HepG2 (cell line): ENCODE results near the gene CFAP92. TPM values are rescaled to one million over a fixed set of nuclear protein-coding genes. Genes with fewer than 3 reads are reported as not detected.

Experiments used
- ATAC-seq: fragments of 200-7000 bp; cut with Tn5 transposase; 3 replicates; pipeline ENCODE4 v1.9.1; 2020; ENCODE audit warnings: mild to moderate bottlenecking, moderate library complexity
- BruUV-seq: library from RNA; stranded (reverse); fragments of 400-500 nt; replicated peaks from 2 replicates; lab custom pipeline; 2021; lab: Mats Ljungman, UMichigan
- CTCF ChIA-PET: fragments of 300-600 bp; formaldehyde crosslinking; extraction: SDS; loops from one replicate; lab custom pipeline; 2021; ENCODE audit warnings: low total read pairs, inconsistent platforms, low intra/inter-chr PET ratio; lab: Yijun Ruan, JAX
- POLR2A ChIA-PET: fragments of 350-600 bp; sonication (Branson Sonifier 250); formaldehyde crosslinking; loops from one replicate; lab custom pipeline; 2020; ENCODE audit warnings: antibody characterized with exemption, inconsistent platforms; lab: Yijun Ruan, JAX
- DNase-seq: peaks from one replicate; pipeline ENCODE4 v3.0.0-alpha.2; 2015; ENCODE audit warnings: low spot score
- FAIRE-seq: peaks from 3 replicates; lab custom pipeline; 2011; peaks lifted over from hg19 to GRCh38; lab: Jason Lieb, UNC
- H2AFZ ChIP-seq: one replicate; pipeline ENCODE4 v1.6.1; 2011; ENCODE audit warnings: low read length, inconsistent platforms
- H3K27ac ChIP-seq: fragments of 300-600 bp; 3 replicates; pipeline ENCODE4 v1.8.0; 2011; ENCODE audit warnings: mixed run types, mild to moderate bottlenecking, mixed read lengths, low read length, inconsistent platforms; ENCODE audit not compliant: insufficient read depth; ENCODE audit errors: extremely low read length
- H3K27me3 ChIP-seq, 2 experiments: fragments of 200-600 bp in 1 of 2; 2 replicates in 1 of 2; 3 replicates in 1 of 2; pipeline versions ENCODE4 v1.6.0 to v1.8.0; 2011; ENCODE audit warnings: low read length in 2 of 2, mild to moderate bottlenecking in 2 of 2, moderate library complexity in 2 of 2, inconsistent platforms in 1 of 2; ENCODE audit not compliant: insufficient read depth in 2 of 2, control insufficient read depth in 1 of 2
- H3K36me3 ChIP-seq, 2 experiments: fragments of 200-600 bp in 1 of 2; replicated peaks in 1 of 2; 2 replicates in 1 of 2; 3 replicates in 1 of 2; pipeline versions ENCODE4 v1.5.1 to v1.8.0; 2011; ENCODE audit warnings: low read length in 2 of 2, inconsistent platforms in 1 of 2; ENCODE audit not compliant: insufficient read depth in 2 of 2, control insufficient read depth in 1 of 2
- H3K4me1 ChIP-seq: 2 replicates; pipeline ENCODE4 v1.5.1; 2012; ENCODE audit warnings: low read length, inconsistent platforms; ENCODE audit not compliant: insufficient read depth
- H3K4me2 ChIP-seq: 2 replicates; pipeline ENCODE4 v1.6.0; 2011; ENCODE audit warnings: low read depth, low read length, inconsistent platforms
- H3K4me3 ChIP-seq, 3 experiments: fragments of 200-600 bp in 1 of 3; sonication (generic), shearing (Covaris generic) in 1 of 3; replicated peaks in 1 of 3; 2 replicates each; pipeline ENCODE4 v1.5.1; 2011 to 2016; ENCODE audit warnings: low read length in 3 of 3, inconsistent platforms in 2 of 3, low read depth in 2 of 3, mild to moderate bottlenecking in 2 of 3, control low read depth in 1 of 3, mixed read lengths in 1 of 3; ENCODE audit not compliant: insufficient read depth in 1 of 3
- H3K79me2 ChIP-seq: one replicate; pipeline ENCODE4 v1.6.1; 2011; ENCODE audit warnings: low read length, inconsistent platforms; ENCODE audit not compliant: insufficient read depth
- H3K9ac ChIP-seq: 2 replicates; pipeline ENCODE4 v1.6.0; 2011; ENCODE audit warnings: mild to moderate bottlenecking, low read depth, low read length, inconsistent platforms; ENCODE audit not compliant: insufficient read depth
- H3K9me3 ChIP-seq: 2 replicates; pipeline ENCODE4 v1.5.1; 2012; ENCODE audit warnings: mild to moderate bottlenecking, low read length
- H4K20me1 ChIP-seq: 2 replicates; pipeline ENCODE4 v1.6.0; 2011; ENCODE audit warnings: inconsistent platforms, mild to moderate bottlenecking, low read length, moderate library complexity; ENCODE audit not compliant: insufficient read depth
- CEBPB ChIP-seq: IDR thresholded peaks from 2 replicates; pipeline ENCODE4 v1.6.1; 2011; ENCODE audit warnings: low read depth, low read length, improper control_type of control experiment, borderline replicate concordance
- HMGXB4 ChIP-seq, 2 experiments: sonication (generic) in 1 of 2; formaldehyde crosslinking in 1 of 2; IDR thresholded peaks; 2 replicates each; pipeline versions ENCODE4 v1.4.0 to v1.6.1; 2018 to 2020; ENCODE audit warnings: missing genetic modification reagents in 2 of 2, borderline replicate concordance in 1 of 2, low read depth in 1 of 2, mild to moderate bottlenecking in 1 of 2, missing biosample characterization in 1 of 2
- NFYB ChIP-seq: sonication (generic); formaldehyde crosslinking; IDR thresholded peaks from 2 replicates; pipeline ENCODE4 v1.4.0; 2020; ENCODE audit warnings: missing genetic modification reagents
- ZBTB40 ChIP-seq, 2 experiments: fragments of 450-650 bp in 1 of 2; sonication (generic) in 1 of 2; formaldehyde crosslinking in 1 of 2; IDR thresholded peaks; 2 replicates each; pipeline versions ENCODE4 v1.6.1 to v1.8.0; 2016 to 2022; ENCODE audit warnings: antibody characterized with exemption in 1 of 2, mild to moderate bottlenecking in 1 of 2, missing genetic modification reagents in 1 of 2
- ZFP82 ChIP-seq: sonication (generic); formaldehyde crosslinking; IDR thresholded peaks from 2 replicates; pipeline ENCODE4 v1.5.1; 2020; ENCODE audit warnings: mild to moderate bottlenecking, missing genetic modification reagents, borderline replicate concordance
- ZKSCAN5 ChIP-seq: sonication (generic); formaldehyde crosslinking; IDR thresholded peaks from 2 replicates; pipeline ENCODE4 v1.5.1; 2020; ENCODE audit warnings: mild to moderate bottlenecking, missing genetic modification reagents
- ZNF570 ChIP-seq: sonication (generic); formaldehyde crosslinking; IDR thresholded peaks from 2 replicates; pipeline ENCODE4 v1.4.0; 2020; ENCODE audit warnings: mild to moderate bottlenecking, missing genetic modification reagents, borderline replicate concordance
- WGBS: methylation state at CpG from one replicate; pipeline ENCODE4 v1.1.6; 2017; ENCODE audit warnings: low lambda C conversion rate; 5-methylcytosine and 5-hydroxymethylcytosine counted together
- in situ Hi-C: cut with HindIII; loops from 2 replicates; pipeline ENCODE4 v1.10.0; 2017; ENCODE audit warnings: low pct_unique_long_range_greater_than_20kb; ENCODE audit not compliant: extremely low pct_ligation_motif_present
- intact Hi-C: fragments of 100-400 bp; cut with micrococcal nuclease; formaldehyde crosslinking; loops from one replicate; pipeline ENCODE4 v1.10.0; 2022; ENCODE audit not compliant: unreplicated experiment
- polyA plus RNA-seq, 8 experiments: library from polyadenylated mRNA; depleted of rRNA in 3 of 8; stranded (reverse) in 7 of 8; unstranded in 1 of 8; fragments of >200 nt; fragmentation: Illumina TruSeq in 4 of 8; extraction: Trizol in 4 of 8; gene quantifications; 2 replicates each; pipeline versions ENCODE4 v1.2.1 to v1.2.3, GENCODE V29; 2011 to 2016; ENCODE audit warnings: low read depth in 4 of 8, missing spikeins in 1 of 8, mixed read lengths in 1 of 8; ENCODE audit not compliant: insufficient read depth in 1 of 8
- total RNA-seq, 5 experiments: library from RNA; depleted of rRNA; stranded (reverse); fragments of >200 nt; fragmentation: Illumina TruSeq; extraction: Trizol; gene quantifications; 2 replicates each; pipeline ENCODE4 v1.2.3, GENCODE V29; 2016; ENCODE audit warnings: low read depth in 1 of 5

Gene CFAP92
- total and polyA plus RNA-seq, 2 of the 13 experiments (the other 11 are each of a cell fraction or from before 2014, with no cell fraction given): 0.18 to 0.46 TPM

- no peak overlapping the region for H3K9ac ChIP-seq
- no peaks in the 10 kb centered on the region for H3K79me2 ChIP-seq
- no peak for FAIRE-seq
- peaks cover 27% of the 10 kb centered on the region for H3K4me1 ChIP-seq
- no peak overlapping the region for H2AFZ ChIP-seq
- no peaks in the 10 kb centered on the region; a peak in 1 of 5 replicates for H3K36me3 ChIP-seq
- no TSS peak for BruUV-seq
- whole genome bisulfite sequencing: 0% methylated on average over 1 of the region's 1 CpG
- ChIA-PET CTCF (no interaction called here), POLR2A (no interaction called here)
- H4K20me1 ChIP-seq: no peaks in the 10 kb centered on the region
- TF ChIP-seq ZKSCAN5 (CRISPR knock-in tag) (no peak), ZNF570 (CRISPR knock-in tag) (no peak), CEBPB (0 out of 2 replicates have a peak, but pooled peaks have one; percentile 43)
- ATAC-seq: no peak
- H3K27ac ChIP-seq: no peak overlapping the region
- peaks cover 3 to 51% of the 10 kb centered on the region in 2 experiments for H3K27me3 ChIP-seq
- no peak for DNase-seq
- intact Hi-C loops (no loop called here), in situ Hi-C loops (no loop called here)
- H3K4me2 ChIP-seq: no peak overlapping the region
- no peaks in the 10 kb centered on the region for H3K9me3 ChIP-seq
- H3K4me3 ChIP-seq: no peak overlapping the region
These were observed 2.3 kb upstream of the CFAP92 start for GRCh38 chr3:128996200-128996599.

GRCh38 chr3:128995737-128996136 lies 1.9 kb upstream of the CFAP92 start:
- FAIRE-seq (no peak), DNase-seq (no peak), ATAC-seq (no peak)
- intact Hi-C loops (no loop called here), in situ Hi-C loops (no loop called here)
- Histone ChIP-seq H3K27me3 (peaks cover 3 to 46% of the 10 kb centered on the region in 2 experiments), H3K27ac (no peak overlapping the region), H3K9me3 (no peaks in the 10 kb centered on the region), H3K9ac (no peak overlapping the region), H3K79me2 (no peaks in the 10 kb centered on the region), H3K36me3 (no peaks in the 10 kb centered on the region; a peak in 1 of 5 replicates), H4K20me1 (no peaks in the 10 kb centered on the region), H3K4me1 (peaks cover 27% of the 10 kb centered on the region), H2AFZ (no peak overlapping the region), H3K4me3 (no peak overlapping the region), H3K4me2 (no peak overlapping the region)
- 100% methylated on average over 1 of the region's 1 CpG for WGBS
- ChIA-PET CTCF (no interaction called here), POLR2A (no interaction called here)
- BruUV-seq: no TSS peak
- TF ChIP-seq ZBTB40 (IDR thresholded peaks at IDR 0.05) (no peak), ZBTB40 (CRISPR knock-in tag; IDR thresholded peaks at IDR 0.05) (no peak), NFYB (CRISPR knock-in tag) (no peak), HMGXB4 (CRISPR knock-in tag; IDR thresholded peaks at IDR 0.05; ENCODE audit: borderline replicate concordance in 1 of 2, low read depth in 1 of 2) (no peak), ZFP82 (no peak)
